ENCODE measurements around the gene SLC35F3.
"Not testable (repeated sequence)": the region's sequence is repeated elsewhere in the genome, so short reads cannot be mapped to it uniquely, and the experiment has no call there.

The SLC35F3 gene

DNA sequence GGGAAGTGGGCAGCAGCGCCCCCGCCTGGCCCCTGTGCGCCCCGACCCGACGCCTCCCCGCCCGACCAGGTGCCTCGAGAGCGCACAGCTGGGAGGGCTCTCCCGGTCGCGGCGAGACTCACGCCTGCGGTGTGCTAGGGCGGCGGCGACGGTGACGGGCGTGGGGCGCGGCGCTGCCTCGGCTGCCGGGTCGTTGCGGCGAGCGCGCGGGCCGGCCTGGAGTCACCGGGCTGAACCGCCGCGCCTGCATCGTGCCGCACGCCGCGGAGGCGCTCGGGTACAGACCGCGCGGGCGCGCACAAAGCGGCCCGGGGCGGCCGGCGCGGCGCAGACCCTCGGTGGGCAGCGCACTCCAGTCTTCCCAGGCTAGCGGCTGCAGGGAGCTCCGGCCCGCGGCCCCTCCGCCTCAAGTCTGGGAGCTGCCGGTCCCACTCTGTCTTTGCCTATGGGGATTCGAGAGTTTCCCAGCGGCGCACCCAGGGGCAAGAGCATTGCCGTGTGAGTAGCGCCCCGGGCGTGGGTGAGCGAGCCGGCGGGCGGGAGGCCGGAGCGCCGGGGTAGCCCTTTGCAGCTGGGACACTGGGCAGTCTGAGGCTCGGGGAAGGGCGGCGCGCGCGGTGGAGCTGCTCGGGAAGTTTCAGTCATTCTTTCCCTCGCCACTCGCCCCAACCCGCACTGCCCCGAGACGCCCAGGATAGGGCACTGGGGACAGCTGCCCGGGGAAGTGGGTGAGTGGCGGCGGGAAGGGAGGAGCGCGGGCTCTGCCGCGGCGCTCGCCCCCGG is at the start of gene SLC35F3:
TSS of gene SLC35F3 (plus strand) at position 44 of the 783 bp plus-strand sequence.
- DNase-seq, result no peak

GRCh38 chr1:233859446-233859845 is 45.0 kb upstream of the SLC35F3 start:
- DNase-seq, result no peak

DNA sequence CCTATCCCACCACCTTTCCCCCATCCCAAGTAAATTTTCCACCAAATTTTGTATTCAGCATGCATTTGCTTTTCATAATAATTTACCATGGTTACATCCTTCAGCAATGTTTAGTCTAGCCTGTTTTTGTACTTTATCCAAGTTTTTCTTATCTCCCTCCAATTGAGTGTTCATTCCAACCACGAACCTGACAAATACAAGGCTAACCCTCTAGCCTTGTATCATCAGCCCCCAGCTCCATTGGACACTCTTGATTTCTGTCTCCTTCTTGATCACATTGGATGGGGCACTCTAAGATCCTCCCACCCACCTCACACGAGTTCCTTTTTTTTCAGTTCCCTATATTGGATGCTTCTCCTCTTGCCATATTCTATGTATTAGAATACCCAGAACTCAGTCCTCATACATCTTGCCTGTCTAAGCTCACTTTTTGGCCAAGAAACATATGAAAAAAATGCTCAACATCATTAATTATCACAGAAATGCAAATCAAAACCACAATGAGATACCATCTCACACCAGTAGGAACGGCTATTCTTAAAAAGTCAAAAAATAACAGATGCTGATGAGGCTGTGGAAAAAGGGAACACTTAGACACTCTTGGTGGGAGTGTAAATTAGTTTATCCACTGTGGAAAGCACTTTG is 40.5 kb upstream of the SLC35F3 start:
- no peak for DNase-seq

DNA sequence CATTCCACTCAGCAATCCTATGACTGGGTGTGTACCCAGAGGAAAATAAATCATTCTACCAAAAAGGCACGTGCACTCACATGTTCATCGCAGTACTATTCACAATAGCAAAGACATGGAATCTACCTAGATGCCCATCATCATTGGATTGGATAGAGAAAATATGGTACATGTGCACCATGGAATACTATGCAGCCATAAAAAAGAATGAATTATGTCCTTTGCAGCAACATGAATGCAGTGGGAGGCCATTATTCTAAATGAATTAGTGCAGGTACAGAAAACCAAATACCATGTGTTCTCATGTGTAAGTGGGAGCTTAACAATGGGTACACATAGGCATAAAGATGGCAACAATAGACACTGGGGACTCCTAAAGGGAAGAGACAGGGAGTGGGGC is 39.9 kb upstream of the SLC35F3 start:
- DNase-seq, result no peak

- DNase-seq, result no peak
These were observed 39.3 kb upstream of the SLC35F3 start for GRCh38 chr1:233865216-233865615.

- no peak for DNase-seq
These were observed 38.6 kb upstream of the SLC35F3 start for GRCh38 chr1:233865902-233866301.

DNA sequence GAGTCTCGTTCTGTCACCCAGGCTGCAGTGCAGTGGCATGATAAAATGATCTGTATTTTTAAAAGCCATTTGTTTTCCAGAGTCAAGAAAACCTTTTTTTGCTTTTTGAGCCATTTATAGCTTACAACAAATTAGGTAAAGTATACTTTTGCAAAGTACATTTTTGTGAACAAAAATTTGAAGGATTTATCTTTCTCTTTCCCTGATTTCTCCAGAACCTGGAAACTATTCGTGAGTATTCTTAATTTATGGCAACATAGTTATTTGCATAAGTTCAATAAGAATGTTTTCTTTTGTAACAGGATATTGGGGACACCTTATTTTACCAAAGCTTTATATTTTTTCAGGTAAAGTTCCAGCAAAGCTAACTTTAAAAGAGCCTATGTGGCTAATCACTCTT is 37.4 kb upstream of the SLC35F3 start:
- DNase-seq, result no peak

GRCh38 chr1:233868461-233868860 is 36.0 kb upstream of the SLC35F3 start:
- DNase-seq, result no peak

GRCh38 chr1:233869680-233870079 is 34.8 kb upstream of the SLC35F3 start:
- DNase-seq, result no peak

DNA sequence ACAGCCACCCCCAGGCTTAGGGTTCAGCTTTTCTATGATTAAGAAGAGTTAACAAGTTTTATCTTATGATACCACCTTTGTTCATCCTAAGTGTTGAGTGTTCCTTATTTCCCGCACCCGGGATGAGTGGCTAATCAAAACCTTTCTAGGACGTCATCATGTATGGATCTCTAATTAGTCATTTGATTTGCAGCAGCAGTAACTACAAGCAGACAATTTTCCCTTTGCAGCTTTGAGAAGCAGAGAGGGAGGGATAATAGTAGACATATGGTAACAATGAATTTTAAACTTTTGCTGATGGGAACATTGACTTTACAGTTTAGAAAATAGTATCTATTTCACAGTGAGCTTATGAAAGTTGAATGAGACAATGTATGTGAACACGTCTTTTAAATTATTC is 30.8 kb upstream of the SLC35F3 start:
- DNase-seq, result no peak

DNA sequence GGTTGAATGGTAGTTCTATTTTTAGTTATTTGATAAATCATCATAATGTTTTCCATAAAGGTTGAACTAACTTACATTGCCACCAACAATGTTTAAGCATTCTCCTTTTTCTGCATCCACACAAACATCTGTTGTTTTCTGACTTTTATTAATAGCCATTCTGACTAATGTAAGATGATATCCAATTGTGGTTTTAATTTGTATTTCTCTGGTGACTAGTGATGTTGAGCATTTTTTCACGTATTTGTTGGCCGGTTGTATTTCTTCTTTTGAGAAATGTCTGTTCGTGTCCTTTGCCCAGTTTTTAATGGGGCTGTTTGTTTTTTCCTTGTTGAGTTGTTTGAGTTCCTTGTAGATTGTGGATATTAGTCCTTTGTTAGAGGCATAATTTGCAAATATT is 24.6 kb upstream of the SLC35F3 start:
- DNase-seq, result no peak

GRCh38 chr1:233883671-233884070 is 20.8 kb upstream of the SLC35F3 start:
- DNase-seq, result no peak

DNA sequence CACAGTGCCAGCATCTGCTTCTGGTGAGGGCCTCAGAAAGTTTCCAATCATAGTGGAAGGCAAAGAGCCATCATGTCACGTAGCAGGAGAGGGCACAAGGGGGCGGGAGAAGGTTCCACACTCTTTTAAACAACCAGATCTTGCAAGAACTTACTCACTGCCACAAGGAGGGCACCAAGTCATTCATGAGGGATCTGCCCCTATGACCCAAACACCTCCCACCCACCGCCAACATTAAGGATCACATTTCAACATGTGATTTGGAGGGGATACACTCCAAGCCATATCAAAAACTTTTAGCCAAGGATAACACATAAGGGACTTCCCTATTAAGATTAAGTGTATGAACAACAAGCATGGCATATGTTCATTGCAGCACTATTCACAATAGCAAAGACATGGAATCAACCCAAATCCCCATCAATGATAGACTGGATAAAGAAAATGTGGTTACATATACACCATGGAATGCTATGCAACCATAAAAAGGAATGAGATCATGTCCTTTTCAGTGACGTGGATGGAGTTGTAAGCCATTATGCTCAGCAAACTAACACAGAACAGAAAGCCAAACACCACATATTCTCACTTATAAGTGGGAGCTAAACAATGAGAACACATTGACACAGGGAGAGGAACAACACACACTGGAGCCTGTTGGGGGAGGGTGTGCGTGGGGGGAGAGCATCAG is 19.9 kb upstream of the SLC35F3 start:
- DNase-seq, result no peak

- no peak for DNase-seq
These were observed 19.1 kb upstream of the SLC35F3 start for GRCh38 chr1:233885196-233885920.

DNA sequence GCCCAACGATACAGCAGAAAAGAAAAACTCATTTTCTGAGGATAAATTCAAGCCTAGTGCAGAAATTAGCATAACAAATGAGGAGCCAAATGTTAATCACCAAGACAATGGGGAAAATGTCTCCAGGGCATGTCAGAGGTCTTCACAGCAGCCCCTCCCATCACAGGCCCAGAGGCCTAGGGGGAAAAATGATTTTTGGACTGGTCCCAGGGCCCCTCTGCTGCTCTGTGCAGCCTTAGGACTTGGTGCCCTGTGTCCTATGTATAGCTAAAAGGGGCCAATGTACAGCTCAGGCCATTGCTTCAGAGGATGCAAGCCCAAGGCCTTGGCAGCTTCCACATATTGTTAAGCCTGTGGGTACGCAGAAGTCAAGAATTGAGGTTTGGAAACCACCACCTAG is 13.3 kb upstream of the SLC35F3 start:
- DNase-seq, result not testable (repeated sequence)

GRCh38 chr1:233897325-233898162 is 6.9 kb upstream of the SLC35F3 start:
- no peak for DNase-seq

GRCh38 chr1:233901495-233901894 is 3.0 kb upstream of the SLC35F3 start:
- no peak for DNase-seq

GRCh38 chr1:233905416-233906051 is 1.1 kb downstream of the SLC35F3 start:
- DNase-seq, result no peak

- no peak for DNase-seq
These were observed 2.7 kb downstream of the SLC35F3 start for GRCh38 chr1:233907151-233907550.

DNA sequence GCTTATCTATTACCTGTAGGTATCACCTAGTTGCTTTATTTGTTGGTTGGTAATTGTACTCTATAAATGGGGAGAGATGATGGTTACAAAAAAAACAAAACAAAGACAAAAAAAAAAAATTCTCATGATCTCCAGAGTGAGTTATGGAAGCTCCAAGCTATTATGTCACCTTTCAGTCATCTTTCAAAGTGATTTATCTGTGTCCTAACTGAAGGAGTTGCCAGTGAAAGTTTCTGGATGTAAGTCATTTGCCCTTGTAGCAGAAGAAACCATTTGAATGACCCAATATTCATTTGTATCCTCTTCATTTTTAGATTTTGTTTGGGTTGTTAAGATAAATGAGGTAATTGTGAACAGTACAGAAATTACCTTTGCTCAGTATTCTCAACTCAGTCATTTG is 3.6 kb downstream of the SLC35F3 start:
- DNase-seq, result no peak

GRCh38 chr1:233909195-233909594 is 4.7 kb downstream of the SLC35F3 start:
- no peak for DNase-seq

DNA sequence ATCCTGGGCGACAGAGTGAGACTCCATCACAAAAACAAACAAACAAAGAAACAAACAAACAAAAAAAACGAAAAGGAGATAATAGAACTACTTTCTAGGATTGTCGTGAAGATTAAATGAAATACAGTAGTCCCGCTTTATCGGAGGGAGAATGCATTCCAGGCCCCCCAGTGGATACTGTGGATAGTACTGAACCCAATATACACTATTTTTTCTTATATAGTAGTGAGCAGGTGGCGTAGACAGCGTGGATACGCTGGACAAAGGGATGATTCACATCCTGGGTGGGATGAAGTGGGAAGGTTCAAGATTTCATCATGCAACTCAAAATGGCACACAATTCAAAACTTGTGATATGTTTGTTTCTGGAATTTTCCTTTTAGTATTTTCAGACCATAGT is 8.0 kb downstream of the SLC35F3 start:
- no peak for DNase-seq

Measured in activated T-cell treated with anti-CD3 and anti-CD28 coated beads, Interleukin-2, amount 50 U/mL, for 1 hour (primary cell).